ENCODE data around the gene MCF2L2.
"Not testable (repeated sequence)": the region's sequence is repeated elsewhere in the genome, so short reads cannot be mapped to it uniquely, and the experiment has no call there.

DNA sequence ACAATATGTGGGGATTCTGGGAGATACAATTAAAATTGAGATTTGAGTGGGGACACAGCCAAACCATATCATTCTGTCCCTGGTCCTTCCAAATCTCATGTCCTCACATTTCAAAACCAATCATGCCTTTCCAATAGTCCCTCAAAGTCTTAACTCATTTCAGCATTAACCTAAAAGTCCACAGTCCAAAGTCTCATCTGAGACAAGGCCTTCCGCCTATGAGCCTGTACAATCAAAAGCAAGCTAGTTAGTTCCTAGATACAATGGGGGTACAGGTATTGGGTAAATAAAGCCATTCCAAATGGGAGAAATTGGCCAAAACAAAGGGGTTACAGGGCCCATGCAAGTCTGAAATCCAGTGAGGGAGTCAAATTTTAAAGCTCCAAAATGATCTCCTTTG is 260.4 kb downstream of the MCF2L2 start:
- TF ChIP-seq POLR2A (IDR thresholded peaks at IDR 0.05; ENCODE audit: extremely low read depth, insufficient read length); MYC (IDR thresholded peaks at IDR 0.05; ENCODE audit: low read depth, low read length): not testable (repeated sequence)

All from NB4 (cell line).